ENCODE measurements around the gene FER.
A peak's percentile ranks its signal among the peaks of the same experiment; 100 is the strongest.
"Not testable (repeated sequence)": the region's sequence is repeated elsewhere in the genome, so short reads cannot be mapped to it uniquely, and the experiment has no call there.

FER gene

GRCh38 chr5:108747774-108748400 lies at the start of gene FER:
FER (plus strand) TSS chr5:108747897; CDS start chr5:108798183, 50,286 bp downstream.
- peak in 2 of 3 donors; percentile 9 to 38 for DNase-seq (ENCODE audit: low read depth in 2 of 3, low spot score in 1 of 3)

DNA sequence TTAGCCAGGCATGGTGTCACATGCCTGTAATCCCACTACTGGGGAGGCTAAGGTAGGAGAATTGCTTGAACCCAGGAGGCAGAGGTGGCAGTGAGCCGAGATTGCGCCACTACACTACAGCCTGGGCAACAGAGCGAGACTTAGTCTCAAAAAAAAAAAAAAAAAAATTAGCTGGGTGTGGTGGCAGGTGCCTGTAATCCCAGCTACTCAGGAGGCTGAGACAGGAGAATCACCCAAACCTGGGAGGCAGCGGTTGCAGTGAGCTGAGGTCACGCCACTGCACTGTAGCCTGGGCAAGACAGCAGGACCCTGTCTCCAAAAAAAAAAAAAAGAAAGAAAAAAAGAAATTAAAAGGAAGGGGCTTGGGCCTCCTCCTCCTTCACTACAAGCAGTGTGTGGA lies 47.3 kb upstream of the FER start:
- DNase-seq (ENCODE audit: low read depth in 2 of 3, low spot score in 1 of 3): not testable (repeated sequence)

DNA sequence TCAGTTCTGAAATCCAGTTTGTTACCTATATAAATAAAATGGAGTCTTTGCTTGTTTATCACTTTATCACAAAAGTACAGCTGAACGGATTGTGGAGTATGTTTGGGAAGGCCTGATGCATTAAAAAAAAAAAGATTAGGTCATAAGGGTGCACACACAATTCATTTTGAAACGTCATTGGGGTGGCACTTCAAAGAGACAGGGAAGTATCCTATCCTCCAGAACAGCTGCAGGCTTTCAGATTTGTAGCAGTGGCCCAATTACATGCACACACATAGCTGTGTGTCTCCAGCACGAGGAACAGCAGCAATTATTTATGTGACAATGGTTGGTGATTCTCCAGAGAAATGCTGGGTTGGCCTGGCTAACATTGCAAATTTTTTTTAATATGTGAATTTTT lies 46.8 kb upstream of the FER start:
- DNase-seq (ENCODE audit: low read depth in 2 of 3, low spot score in 1 of 3): no peak

- no peak for DNase-seq (ENCODE audit: low read depth in 2 of 3, low spot score in 1 of 3)
Measured at GRCh38 chr5:108702546-108702945, 45.2 kb upstream of the FER start.

DNA sequence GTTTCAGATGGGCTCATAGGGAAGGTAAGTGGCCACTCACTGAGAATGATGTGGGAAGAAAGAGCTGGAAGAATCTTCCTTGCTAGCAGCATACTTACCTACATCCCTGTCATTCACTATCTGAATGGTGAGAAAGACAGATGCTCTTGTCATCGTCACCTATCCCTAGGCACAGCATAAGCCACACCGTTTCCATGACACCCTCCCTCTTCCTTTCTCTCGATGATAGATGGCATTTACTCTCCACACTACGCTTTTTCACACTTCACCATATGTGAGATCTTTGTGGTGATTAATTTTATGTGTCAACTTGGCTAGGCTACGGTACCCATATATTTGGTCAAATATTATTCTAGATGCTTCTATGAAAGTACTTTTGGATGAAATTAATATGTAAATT lies 44.4 kb upstream of the FER start:
- no peak for DNase-seq (ENCODE audit: low read depth in 2 of 3, low spot score in 1 of 3)

GRCh38 chr5:108707141-108707540 lies 40.6 kb upstream of the FER start:
- no peak for DNase-seq (ENCODE audit: low read depth in 2 of 3, low spot score in 1 of 3)

DNA sequence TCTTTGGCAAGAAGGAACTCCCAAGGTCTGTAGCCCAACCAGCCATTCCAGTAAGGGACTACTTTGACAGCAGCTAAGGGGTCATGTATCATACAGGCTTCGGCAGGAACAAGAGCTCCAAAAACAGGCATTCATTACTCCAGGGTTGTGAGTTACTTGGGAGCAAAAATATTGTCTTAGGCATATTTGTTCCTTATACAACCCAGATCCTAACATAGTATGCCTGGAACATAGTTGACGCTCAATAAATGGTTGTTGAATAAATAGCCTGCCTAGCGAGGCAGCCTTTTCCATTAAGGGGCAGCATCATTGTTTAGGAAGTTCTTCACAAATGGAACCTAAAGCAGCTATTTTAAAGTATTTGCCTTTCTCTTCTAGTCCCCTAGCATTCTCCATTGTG lies 35.8 kb upstream of the FER start:
- DNase-seq (ENCODE audit: low read depth in 2 of 3, low spot score in 1 of 3): no peak

- no peak for DNase-seq (ENCODE audit: low read depth in 2 of 3, low spot score in 1 of 3)
Measured at GRCh38 chr5:108715408-108715807, 32.3 kb upstream of the FER start.

DNA sequence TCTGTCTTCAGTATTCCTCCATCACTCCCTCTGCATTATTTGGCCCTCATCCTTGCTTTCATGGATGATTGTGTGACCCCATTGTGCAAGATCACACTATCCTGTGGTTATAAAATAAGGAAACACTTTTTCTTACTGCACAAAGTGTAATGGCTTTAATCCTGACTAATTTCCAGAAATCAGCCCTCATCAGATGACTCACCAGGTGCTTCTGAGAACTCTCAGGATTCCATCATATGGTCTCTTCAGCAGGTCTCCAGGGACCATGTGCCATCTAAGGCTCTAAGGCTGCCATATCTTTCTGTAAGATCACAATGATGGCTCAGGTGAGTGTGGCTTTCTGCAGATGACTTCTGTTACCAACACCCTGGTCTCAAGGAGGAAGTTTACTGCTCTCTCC lies 27.3 kb upstream of the FER start:
- DNase-seq (ENCODE audit: low read depth in 2 of 3, low spot score in 1 of 3): no peak

DNA sequence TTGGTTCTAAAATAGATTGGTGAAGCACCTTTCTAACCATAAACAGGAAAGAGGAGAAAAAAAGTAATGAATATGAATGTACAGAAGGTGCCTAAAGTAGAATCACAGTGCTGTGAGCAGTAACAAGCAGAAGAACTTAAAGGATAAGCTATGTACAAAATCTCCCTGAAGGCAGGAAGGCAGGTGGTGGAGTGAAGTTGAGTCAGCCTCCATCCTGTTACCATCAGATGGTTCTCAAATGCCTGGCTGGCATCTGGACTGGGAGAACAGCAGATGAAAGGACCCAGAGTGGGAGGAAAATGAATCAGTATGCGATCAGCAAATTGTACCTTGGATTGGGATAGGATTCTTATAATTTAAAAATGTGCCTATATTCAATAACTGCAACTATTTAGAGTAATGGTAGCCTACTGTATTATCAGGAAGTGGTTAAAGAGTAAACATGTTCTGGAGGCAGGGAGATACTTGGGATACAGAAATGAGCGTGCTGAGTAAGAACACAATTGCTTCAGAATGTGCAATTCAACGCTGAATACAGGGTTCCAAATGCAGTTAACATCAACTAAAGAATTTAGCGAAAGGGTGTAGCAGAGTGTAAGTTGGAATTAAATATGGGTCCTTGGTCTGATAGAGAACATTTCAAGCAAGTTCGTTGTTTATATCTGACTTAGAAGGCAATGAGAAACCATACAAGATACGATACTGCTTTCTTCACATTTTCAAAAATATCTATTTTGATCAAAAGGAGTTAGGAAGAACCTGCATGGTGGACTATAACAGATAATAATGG lies 21.1 kb upstream of the FER start:
- no peak for DNase-seq (ENCODE audit: low read depth in 2 of 3, low spot score in 1 of 3)

DNA sequence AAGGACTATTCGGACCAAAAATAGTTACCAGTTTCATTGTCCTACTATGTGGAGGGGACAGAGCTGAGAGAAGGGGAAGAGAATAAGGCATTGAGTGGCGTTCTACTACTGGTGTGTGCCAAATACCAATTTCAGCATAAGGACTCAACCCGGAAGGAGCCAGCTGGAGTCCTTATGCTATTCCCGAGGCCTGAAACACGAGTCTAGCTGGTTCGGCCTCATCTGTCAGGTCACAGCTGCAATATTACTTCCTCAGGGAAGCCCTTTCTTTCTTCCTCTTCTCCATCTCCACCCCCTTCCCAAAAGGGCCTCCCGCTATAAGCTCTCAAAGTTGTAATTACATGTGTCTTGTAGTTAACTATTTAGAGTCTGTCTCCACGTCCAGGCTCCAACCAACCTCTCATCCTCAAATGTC lies 20.5 kb upstream of the FER start:
- no peak for DNase-seq (ENCODE audit: low read depth in 2 of 3, low spot score in 1 of 3)

GRCh38 chr5:108727651-108728565 lies 19.8 kb upstream of the FER start:
- peak in 2 of 3 donors; percentile 10 to 35 for DNase-seq (ENCODE audit: low read depth in 2 of 3, low spot score in 1 of 3)

- peak; percentile 21 to 37 (median 37) for DNase-seq (ENCODE audit: low read depth in 2 of 3, low spot score in 1 of 3)
Measured at GRCh38 chr5:108728566-108729241, 19.0 kb upstream of the FER start.

DNA sequence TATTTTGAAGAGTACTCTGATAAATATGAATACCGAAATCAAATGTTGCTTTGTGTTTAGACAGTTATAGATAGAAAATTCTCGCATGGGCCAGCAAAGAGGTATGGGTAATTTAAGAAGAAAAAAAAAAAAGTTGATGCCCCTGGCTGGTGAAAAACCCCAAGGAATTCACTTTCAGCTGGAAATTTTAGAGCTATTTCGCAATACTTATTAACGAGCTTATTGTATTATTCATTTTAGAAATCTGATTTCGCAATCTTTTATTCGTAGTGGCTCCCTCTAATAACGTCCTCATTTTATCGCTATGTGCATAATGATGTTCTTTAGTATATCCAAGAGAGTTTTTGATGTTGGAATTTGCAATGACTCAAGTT lies 18.5 kb upstream of the FER start:
- DNase-seq (ENCODE audit: low read depth in 2 of 3, low spot score in 1 of 3): no peak

- no peak for DNase-seq (ENCODE audit: low read depth in 2 of 3, low spot score in 1 of 3)
Measured at GRCh38 chr5:108730617-108731340, 16.9 kb upstream of the FER start.

GRCh38 chr5:108735790-108736189 lies 11.9 kb upstream of the FER start:
- DNase-seq (ENCODE audit: low read depth in 2 of 3, low spot score in 1 of 3): no peak

DNA sequence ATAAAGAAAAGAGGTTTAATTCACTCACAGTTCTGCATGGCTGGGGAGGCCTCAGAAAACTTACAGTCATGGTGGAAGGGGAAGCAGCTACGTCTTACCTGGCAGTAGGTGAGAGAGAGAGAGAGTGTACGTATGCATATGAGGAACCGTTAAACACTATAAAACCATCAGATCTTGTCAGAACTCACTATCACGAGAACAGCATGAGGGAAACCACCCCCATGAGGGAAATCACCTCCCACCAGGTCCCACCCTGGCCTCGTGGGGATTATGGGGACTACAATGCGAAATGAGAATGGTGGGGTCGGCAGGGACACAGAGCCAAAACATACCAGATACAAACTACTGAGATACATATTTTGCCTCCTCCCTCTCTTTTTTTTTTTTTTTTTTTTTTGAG lies 10.8 kb upstream of the FER start:
- no peak for DNase-seq (ENCODE audit: low read depth in 2 of 3, low spot score in 1 of 3)

GRCh38 chr5:108739376-108739775 lies 8.3 kb upstream of the FER start:
- no peak for DNase-seq (ENCODE audit: low read depth in 2 of 3, low spot score in 1 of 3)

- DNase-seq (ENCODE audit: low read depth in 2 of 3, low spot score in 1 of 3): no peak
Measured at GRCh38 chr5:108739906-108740305, 7.8 kb upstream of the FER start.

DNA sequence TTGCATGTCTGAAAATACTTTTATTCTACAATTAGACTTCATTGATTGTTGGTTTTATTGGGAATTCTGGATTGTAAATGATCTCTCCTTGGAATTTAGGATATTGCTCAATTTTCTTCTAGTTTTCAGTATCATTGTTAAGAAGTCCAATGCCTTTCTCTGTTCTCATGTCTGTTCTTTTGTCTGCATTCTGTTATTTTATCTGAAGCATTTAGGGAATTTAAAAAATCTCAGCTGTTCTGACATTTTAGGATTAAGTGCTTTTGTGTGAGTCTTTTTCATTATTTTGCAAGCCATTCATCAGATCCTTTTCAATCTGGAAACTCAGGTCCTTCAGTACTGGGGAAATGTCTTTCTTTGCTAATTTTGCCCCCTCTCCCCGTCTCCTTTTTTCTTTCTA lies 4.4 kb upstream of the FER start:
- DNase-seq (ENCODE audit: low read depth in 2 of 3, low spot score in 1 of 3): no peak

GRCh38 chr5:108743846-108744245 lies 3.9 kb upstream of the FER start:
- no peak for DNase-seq (ENCODE audit: low read depth in 2 of 3, low spot score in 1 of 3)

Measured in stimulated activated CD4-positive, alpha-beta T cell treated with anti-CD3 and anti-CD28 coated beads, Interleukin-12 subunit alpha, Interleukin-12 subunit beta, amount 100 ng/mL, for 48 hours (primary cell).